ENCODE measurements around the gene CNTN3.

CNTN3 gene

GRCh38 chr3:74614107-74614967 lies at the start of gene CNTN3:
CNTN3 (minus strand) TSS chr3:74614659; CDS start chr3:74521112, 93,547 bp downstream.
- no peak within 1 kb of the TSS for H3K27ac ChIP-seq (ENCODE audit: low read length)
- no peaks in the 10 kb centered on the region for H3K36me3 ChIP-seq (ENCODE audit: control insufficient read depth in 1 of 2, insufficient read depth in 2 of 2, low read length in 2 of 2)
- peaks cover 0 to 11% of the 10 kb centered on the region in 2 donors for H3K4me1 ChIP-seq (ENCODE audit: control insufficient read depth in 1 of 2, insufficient read depth in 2 of 2, low read length in 2 of 2)
- H3K4me3 ChIP-seq (ENCODE audit: low read depth in 1 of 2, low read length in 2 of 2): peak within 1 kb of the TSS; percentile 40 to 60
- H3K27me3 ChIP-seq (ENCODE audit: low read depth, low read length): peaks cover 5% of the 10 kb centered on the region
- H3K9me3 ChIP-seq (ENCODE audit: control insufficient read depth in 1 of 2, low read length in 2 of 2): no peaks in the 10 kb centered on the region

GRCh38 chr3:74663178-74663577 lies 48.7 kb upstream of the CNTN3 start:
- no peaks in the 10 kb centered on the region for H3K27me3 ChIP-seq (ENCODE audit: low read depth, low read length)
- H3K36me3 ChIP-seq (ENCODE audit: control insufficient read depth in 1 of 2, insufficient read depth in 2 of 2, low read length in 2 of 2): no peaks in the 10 kb centered on the region
- H3K9me3 ChIP-seq (ENCODE audit: control insufficient read depth in 1 of 2, low read length in 2 of 2): no peaks in the 10 kb centered on the region
- no peak overlapping the region for H3K27ac ChIP-seq (ENCODE audit: low read length)
- H3K4me1 ChIP-seq (ENCODE audit: control insufficient read depth in 1 of 2, insufficient read depth in 2 of 2, low read length in 2 of 2): no peaks in the 10 kb centered on the region
- H3K4me3 ChIP-seq (ENCODE audit: low read depth in 1 of 2, low read length in 2 of 2): no peak overlapping the region

GRCh38 chr3:74661672-74662071 lies 47.2 kb upstream of the CNTN3 start:
- Histone ChIP-seq H3K27ac (ENCODE audit: low read length) (no peak overlapping the region), H3K27me3 (ENCODE audit: low read depth, low read length) (no peaks in the 10 kb centered on the region), H3K4me1 (ENCODE audit: control insufficient read depth in 1 of 2, insufficient read depth in 2 of 2, low read length in 2 of 2) (no peaks in the 10 kb centered on the region), H3K4me3 (ENCODE audit: low read depth in 1 of 2, low read length in 2 of 2) (no peak overlapping the region), H3K9me3 (ENCODE audit: control insufficient read depth in 1 of 2, low read length in 2 of 2) (no peaks in the 10 kb centered on the region), H3K36me3 (ENCODE audit: control insufficient read depth in 1 of 2, insufficient read depth in 2 of 2, low read length in 2 of 2) (no peaks in the 10 kb centered on the region)

- Histone ChIP-seq H3K27ac (ENCODE audit: low read length) (no peak overlapping the region), H3K27me3 (ENCODE audit: low read depth, low read length) (no peaks in the 10 kb centered on the region), H3K4me3 (ENCODE audit: low read depth in 1 of 2, low read length in 2 of 2) (no peak overlapping the region), H3K36me3 (ENCODE audit: control insufficient read depth in 1 of 2, insufficient read depth in 2 of 2, low read length in 2 of 2) (no peaks in the 10 kb centered on the region), H3K4me1 (ENCODE audit: control insufficient read depth in 1 of 2, insufficient read depth in 2 of 2, low read length in 2 of 2) (no peaks in the 10 kb centered on the region), H3K9me3 (ENCODE audit: control insufficient read depth in 1 of 2, low read length in 2 of 2) (no peaks in the 10 kb centered on the region)
These were observed 37.4 kb upstream of the CNTN3 start for GRCh38 chr3:74651885-74652284.

- Histone ChIP-seq H3K9me3 (ENCODE audit: control insufficient read depth in 1 of 2, low read length in 2 of 2) (no peaks in the 10 kb centered on the region), H3K36me3 (ENCODE audit: control insufficient read depth in 1 of 2, insufficient read depth in 2 of 2, low read length in 2 of 2) (no peaks in the 10 kb centered on the region), H3K27ac (ENCODE audit: low read length) (no peak overlapping the region)
These were observed 36.8 kb upstream of the CNTN3 start for GRCh38 chr3:74651292-74651691.

GRCh38 chr3:74648107-74648506 lies 33.6 kb upstream of the CNTN3 start:
- Histone ChIP-seq H3K27me3 (ENCODE audit: low read depth, low read length) (no peaks in the 10 kb centered on the region), H3K4me1 (ENCODE audit: control insufficient read depth in 1 of 2, insufficient read depth in 2 of 2, low read length in 2 of 2) (no peaks in the 10 kb centered on the region), H3K9me3 (ENCODE audit: control insufficient read depth in 1 of 2, low read length in 2 of 2) (no peaks in the 10 kb centered on the region), H3K4me3 (ENCODE audit: low read depth in 1 of 2, low read length in 2 of 2) (no peak overlapping the region), H3K36me3 (ENCODE audit: control insufficient read depth in 1 of 2, insufficient read depth in 2 of 2, low read length in 2 of 2) (no peaks in the 10 kb centered on the region), H3K27ac (ENCODE audit: low read length) (no peak overlapping the region)

More at GRCh38 chr3:74651292-74651691, 36.8 kb upstream of the CNTN3 start:
- Histone ChIP-seq H3K4me3 (ENCODE audit: low read depth in 1 of 2, low read length in 2 of 2) (no peak overlapping the region), H3K27me3 (ENCODE audit: low read depth, low read length) (no peaks in the 10 kb centered on the region), H3K4me1 (ENCODE audit: control insufficient read depth in 1 of 2, insufficient read depth in 2 of 2, low read length in 2 of 2) (no peaks in the 10 kb centered on the region)

GRCh38 chr3:74646094-74646493 lies 31.6 kb upstream of the CNTN3 start:
- no peak overlapping the region for H3K4me3 ChIP-seq (ENCODE audit: low read depth in 1 of 2, low read length in 2 of 2)
- no peaks in the 10 kb centered on the region for H3K9me3 ChIP-seq (ENCODE audit: control insufficient read depth in 1 of 2, low read length in 2 of 2)
- no peak overlapping the region for H3K27ac ChIP-seq (ENCODE audit: low read length)
- no peaks in the 10 kb centered on the region for H3K36me3 ChIP-seq (ENCODE audit: control insufficient read depth in 1 of 2, insufficient read depth in 2 of 2, low read length in 2 of 2)
- no peaks in the 10 kb centered on the region for H3K27me3 ChIP-seq (ENCODE audit: low read depth, low read length)
- H3K4me1 ChIP-seq (ENCODE audit: control insufficient read depth in 1 of 2, insufficient read depth in 2 of 2, low read length in 2 of 2): no peaks in the 10 kb centered on the region

GRCh38 chr3:74643636-74644035 lies 29.2 kb upstream of the CNTN3 start:
- Histone ChIP-seq H3K4me3 (ENCODE audit: low read depth in 1 of 2, low read length in 2 of 2) (no peak overlapping the region), H3K4me1 (ENCODE audit: control insufficient read depth in 1 of 2, insufficient read depth in 2 of 2, low read length in 2 of 2) (no peaks in the 10 kb centered on the region), H3K36me3 (ENCODE audit: control insufficient read depth in 1 of 2, insufficient read depth in 2 of 2, low read length in 2 of 2) (no peaks in the 10 kb centered on the region), H3K27ac (ENCODE audit: low read length) (no peak overlapping the region), H3K9me3 (ENCODE audit: control insufficient read depth in 1 of 2, low read length in 2 of 2) (no peaks in the 10 kb centered on the region), H3K27me3 (ENCODE audit: low read depth, low read length) (no peaks in the 10 kb centered on the region)

GRCh38 chr3:74642876-74643275 lies 28.4 kb upstream of the CNTN3 start:
- no peaks in the 10 kb centered on the region for H3K9me3 ChIP-seq (ENCODE audit: control insufficient read depth in 1 of 2, low read length in 2 of 2)
- H3K4me3 ChIP-seq (ENCODE audit: low read depth in 1 of 2, low read length in 2 of 2): no peak overlapping the region
- no peaks in the 10 kb centered on the region for H3K36me3 ChIP-seq (ENCODE audit: control insufficient read depth in 1 of 2, insufficient read depth in 2 of 2, low read length in 2 of 2)
- H3K27me3 ChIP-seq (ENCODE audit: low read depth, low read length): no peaks in the 10 kb centered on the region
- no peak overlapping the region for H3K27ac ChIP-seq (ENCODE audit: low read length)
- H3K4me1 ChIP-seq (ENCODE audit: control insufficient read depth in 1 of 2, insufficient read depth in 2 of 2, low read length in 2 of 2): no peaks in the 10 kb centered on the region

- Histone ChIP-seq H3K36me3 (ENCODE audit: control insufficient read depth in 1 of 2, insufficient read depth in 2 of 2, low read length in 2 of 2) (no peaks in the 10 kb centered on the region), H3K4me3 (ENCODE audit: low read depth in 1 of 2, low read length in 2 of 2) (no peak overlapping the region), H3K27ac (ENCODE audit: low read length) (no peak overlapping the region), H3K9me3 (ENCODE audit: control insufficient read depth in 1 of 2, low read length in 2 of 2) (no peaks in the 10 kb centered on the region), H3K27me3 (ENCODE audit: low read depth, low read length) (no peaks in the 10 kb centered on the region), H3K4me1 (ENCODE audit: control insufficient read depth in 1 of 2, insufficient read depth in 2 of 2, low read length in 2 of 2) (no peaks in the 10 kb centered on the region)
These were observed 25.8 kb upstream of the CNTN3 start for GRCh38 chr3:74640211-74640610.

GRCh38 chr3:74639681-74640080 lies 25.2 kb upstream of the CNTN3 start:
- H3K36me3 ChIP-seq (ENCODE audit: control insufficient read depth in 1 of 2, insufficient read depth in 2 of 2, low read length in 2 of 2): no peaks in the 10 kb centered on the region
- no peak overlapping the region for H3K4me3 ChIP-seq (ENCODE audit: low read depth in 1 of 2, low read length in 2 of 2)
- H3K9me3 ChIP-seq (ENCODE audit: control insufficient read depth in 1 of 2, low read length in 2 of 2): no peaks in the 10 kb centered on the region
- H3K4me1 ChIP-seq (ENCODE audit: control insufficient read depth in 1 of 2, insufficient read depth in 2 of 2, low read length in 2 of 2): no peaks in the 10 kb centered on the region
- no peak overlapping the region for H3K27ac ChIP-seq (ENCODE audit: low read length)
- no peaks in the 10 kb centered on the region for H3K27me3 ChIP-seq (ENCODE audit: low read depth, low read length)

GRCh38 chr3:74636981-74637380 lies 22.5 kb upstream of the CNTN3 start:
- H3K4me3 ChIP-seq (ENCODE audit: low read depth in 1 of 2, low read length in 2 of 2): no peak overlapping the region
- no peaks in the 10 kb centered on the region for H3K27me3 ChIP-seq (ENCODE audit: low read depth, low read length)
- no peaks in the 10 kb centered on the region for H3K9me3 ChIP-seq (ENCODE audit: control insufficient read depth in 1 of 2, low read length in 2 of 2)
- no peaks in the 10 kb centered on the region for H3K4me1 ChIP-seq (ENCODE audit: control insufficient read depth in 1 of 2, insufficient read depth in 2 of 2, low read length in 2 of 2)
- H3K27ac ChIP-seq (ENCODE audit: low read length): no peak overlapping the region
- no peaks in the 10 kb centered on the region for H3K36me3 ChIP-seq (ENCODE audit: control insufficient read depth in 1 of 2, insufficient read depth in 2 of 2, low read length in 2 of 2)

All from muscle layer of duodenum (tissue), 2 donors.